Tibial nerve (tissue), 4 donors: ENCODE results near the gene CAMSAP1. TPM values are rescaled to one million over a fixed set of nuclear protein-coding genes. Genes with fewer than 3 reads are reported as not detected.
A peak's percentile ranks its signal among the peaks of the same experiment; 100 is the strongest.

Source experiments
- DNase-seq, 2 donors: peaks; one replicate each; pipeline ENCODE4 v3.0.0-alpha.2; 2019; ENCODE audit warnings: low spot score in 2 of 2
- H3K27ac ChIP-seq, 4 donors: fragments of 200-600 bp; sonication (generic) in 3 of 4; one replicate each; pipeline ENCODE4 v1.5.1; 2017 to 2019; ENCODE audit warnings: mild to moderate bottlenecking in 1 of 4
- H3K27me3 ChIP-seq, 2 donors: fragments of 200-600 bp; sonication (generic) in 1 of 2; one replicate each; pipeline versions ENCODE4 v1.5.1 to v1.6.0; 2017 to 2019
- H3K36me3 ChIP-seq, 3 donors: fragments of 200-600 bp; sonication (generic); one replicate each; pipeline ENCODE4 v1.5.1; 2018 to 2019
- H3K4me1 ChIP-seq, 4 donors: fragments of 200-600 bp; sonication (generic) in 3 of 4; one replicate each; pipeline ENCODE4 v1.5.1; 2017 to 2019
- H3K4me3 ChIP-seq, 4 donors: fragments of 200-600 bp; sonication (generic) in 3 of 4; one replicate each; pipeline ENCODE4 v1.5.1; 2017 to 2019; ENCODE audit warnings: mild to moderate bottlenecking in 1 of 4, moderate library complexity in 1 of 4
- H3K9me3 ChIP-seq, 4 donors: fragments of 200-600 bp; sonication (generic) in 3 of 4; one replicate each; pipeline ENCODE4 v1.5.1; 2017 to 2019
- CTCF ChIP-seq, 5 experiments: fragments of 200-600 bp in 3 of 5; fragments of 450-650 bp in 2 of 5; sonication (generic) in 3 of 5; IDR thresholded peaks; one replicate each; pipeline ENCODE4 v1.5.1; 2016 to 2019; ENCODE audit warnings: antibody characterized with exemption in 5 of 5, mild to moderate bottlenecking in 3 of 5, moderate library complexity in 2 of 5
- EP300 ChIP-seq, 2 donors: sonication (generic); formaldehyde crosslinking; IDR thresholded peaks; one replicate each; pipeline ENCODE4 v1.6.1; 2017; ENCODE audit warnings: antibody characterized with exemption in 2 of 2, mild to moderate bottlenecking in 1 of 2
- POLR2A ChIP-seq, 2 donors: fragments of 450-650 bp; IDR thresholded peaks; one replicate each; pipeline ENCODE4 v1.6.1; 2017; ENCODE audit warnings: antibody characterized with exemption in 2 of 2, mild to moderate bottlenecking in 2 of 2, moderate library complexity in 2 of 2
- WGBS, 2 donors: methylation state at CpG; one replicate each; pipeline ENCODE4 v1.1.5; 2018; 5-methylcytosine and 5-hydroxymethylcytosine counted together
- total RNA-seq, 4 donors: library from RNA; depleted of rRNA; stranded (reverse); fragments of >200 nt; gene quantifications; one replicate each; pipeline ENCODE4 v1.1.0, GENCODE V29; 2016

CAMSAP1 gene
- total RNA-seq, 4 donors from 2014 or later = 27.6 to 40.8 (median 35.7) TPM

- no peak overlapping the region for H3K4me3 ChIP-seq
- TF ChIP-seq CTCF (IDR thresholded peaks at IDR 0.05) (no peak), POLR2A (IDR thresholded peaks at IDR 0.05) (no peak)
- H3K4me1 ChIP-seq = no peaks in the 10 kb centered on the region
- H3K36me3 ChIP-seq = peaks cover 3 to 97% (median 38%) of the 10 kb centered on the region in 3 donors
- DNase-seq = no peak
- WGBS, 2 donors = 89 to 94% methylated on average over 13 of the region's 13 CpGs
- no peaks in the 10 kb centered on the region for H3K27me3 ChIP-seq
- no peak overlapping the region for H3K27ac ChIP-seq
- no peaks in the 10 kb centered on the region for H3K9me3 ChIP-seq
Observed at GRCh38 chr9:135812961-135813360, 94.4 kb downstream of the CAMSAP1 start.

GRCh38 chr9:135811801-135812200 is 95.5 kb downstream of the CAMSAP1 start:
- no peak for DNase-seq
- H3K9me3 ChIP-seq = no peaks in the 10 kb centered on the region
- no peaks in the 10 kb centered on the region for H3K4me1 ChIP-seq
- peaks cover 1 to 89% (median 32%) of the 10 kb centered on the region in 3 donors for H3K36me3 ChIP-seq
- no peaks in the 10 kb centered on the region for H3K27me3 ChIP-seq
- TF ChIP-seq POLR2A (IDR thresholded peaks at IDR 0.05) = no peak
- no peak overlapping the region for H3K27ac ChIP-seq
- no peak overlapping the region for H3K4me3 ChIP-seq
- 78 to 80% methylated on average over 11 of the region's 11 CpGs for WGBS, 2 donors

GRCh38 chr9:135810806-135811575 is 96.4 kb downstream of the CAMSAP1 start:
- Histone ChIP-seq H3K27ac (no peak overlapping the region), H3K36me3 (peaks cover 0 to 80% (median 32%) of the 10 kb centered on the region in 3 donors), H3K4me1 (no peaks in the 10 kb centered on the region), H3K27me3 (no peaks in the 10 kb centered on the region), H3K9me3 (no peaks in the 10 kb centered on the region), H3K4me3 (no peak overlapping the region)
- TF ChIP-seq EP300 (IDR thresholded peaks at IDR 0.05) = no peak
- TF ChIP-seq POLR2A (IDR thresholded peaks at IDR 0.05) = no peak
- TF ChIP-seq CTCF (IDR thresholded peaks at IDR 0.05) = no peak
- 92 to 93% methylated on average over 23 of the region's 23 CpGs for WGBS, 2 donors
- DNase-seq = peak in 1 of 2 donors; percentile 15

- no peaks in the 10 kb centered on the region for H3K9me3 ChIP-seq
- 86% methylated on average over 10 of the region's 10 CpGs for WGBS, 2 donors
- peaks cover 0 to 62% (median 18%) of the 10 kb centered on the region in 3 donors for H3K36me3 ChIP-seq
- DNase-seq = no peak
- no peak overlapping the region for H3K27ac ChIP-seq
- peaks cover 0 to 5% (median 0%) of the 10 kb centered on the region in 4 donors for H3K4me1 ChIP-seq
- no peak overlapping the region for H3K4me3 ChIP-seq
- TF ChIP-seq EP300 (IDR thresholded peaks at IDR 0.05) (no peak), POLR2A (IDR thresholded peaks at IDR 0.05) (no peak), CTCF (IDR thresholded peaks at IDR 0.05) (no peak)
- H3K27me3 ChIP-seq = no peaks in the 10 kb centered on the region
Observed at GRCh38 chr9:135809166-135809565, 98.2 kb downstream of the CAMSAP1 start.

- Histone ChIP-seq H3K36me3 (peaks cover 0 to 26% (median 0%) of the 10 kb centered on the region in 3 donors), H3K4me3 (no peak overlapping the region), H3K9me3 (no peaks in the 10 kb centered on the region), H3K27me3 (no peaks in the 10 kb centered on the region), H3K4me1 (peaks cover 0 to 5% (median 0%) of the 10 kb centered on the region in 4 donors), H3K27ac (no peak overlapping the region)
- WGBS, 2 donors = 81 to 82% methylated on average over 22 of the region's 22 CpGs
- TF ChIP-seq EP300 (IDR thresholded peaks at IDR 0.05) (no peak), CTCF (IDR thresholded peaks at IDR 0.05) (no peak), POLR2A (IDR thresholded peaks at IDR 0.05) (no peak)
- no peak for DNase-seq
Observed at GRCh38 chr9:135805422-135806022, 101.8 kb downstream of the CAMSAP1 start.
